Neural cell (in vitro differentiated cells): ENCODE measurements around the gene TLL2. TPM values are rescaled to one million over a fixed set of nuclear protein-coding genes. Genes with fewer than 3 reads are reported as not detected.

Source experiments
- H2AFZ ChIP-seq: fragments of 200-600, 300-800 bp; sonication (generic), shearing (Covaris generic); 2 replicates; pipeline ENCODE4 v1.6.0; 2014; ENCODE audit warnings: low read depth, mild to moderate bottlenecking, antibody characterized with exemption, low read length, moderate library complexity
- H3F3A ChIP-seq: fragments of 200-600 bp; shearing (Covaris generic); 2 replicates; pipeline ENCODE4 v1.6.1; 2016; ENCODE audit warnings: mild to moderate bottlenecking, moderate library complexity, mixed read lengths, antibody characterized with exemption, low read length; ENCODE audit not compliant: insufficient read depth, poor library complexity, severe bottlenecking
- H3K27ac ChIP-seq: fragments of 200-600, 300-800 bp; sonication (generic), shearing (Covaris generic); 2 replicates; pipeline ENCODE4 v1.5.1; 2014; ENCODE audit warnings: mild to moderate bottlenecking, low read length, moderate library complexity
- H3K27me3 ChIP-seq: fragments of 300-800, 200-600 bp; sonication (generic), shearing (Covaris generic); 2 replicates; pipeline ENCODE4 v1.6.0; 2014; ENCODE audit warnings: mild to moderate bottlenecking, low read depth, low read length, moderate library complexity; ENCODE audit not compliant: insufficient read depth
- H3K36me3 ChIP-seq: fragments of 300-800, 200-600 bp; sonication (generic), shearing (Covaris generic); 2 replicates; pipeline ENCODE4 v1.5.1; 2014; ENCODE audit warnings: mild to moderate bottlenecking, antibody characterized with exemption, low read length, moderate library complexity; ENCODE audit not compliant: insufficient read depth
- H3K4me2 ChIP-seq: fragments of 300-800, 200-600 bp; sonication (generic), shearing (Covaris generic); 2 replicates; pipeline ENCODE4 v1.6.0; 2014; ENCODE audit warnings: mild to moderate bottlenecking, low read length
- H3K4me3 ChIP-seq: fragments of 300-800, 200-600 bp; sonication (generic), shearing (Covaris generic); 2 replicates; pipeline ENCODE4 v1.5.1; 2014; ENCODE audit warnings: mild to moderate bottlenecking, low read length, moderate library complexity
- H3K79me2 ChIP-seq: fragments of 200-600 bp; shearing (Covaris generic); replicated peaks from 2 replicates; pipeline ENCODE4 v1.6.0; 2014; ENCODE audit warnings: mild to moderate bottlenecking, low read length, moderate library complexity; ENCODE audit not compliant: insufficient read depth
- H3K9ac ChIP-seq: fragments of 300-800, 200-600 bp; sonication (generic), shearing (Covaris generic); 2 replicates; pipeline ENCODE4 v1.6.1; 2016; ENCODE audit warnings: mild to moderate bottlenecking, low read length, mixed read lengths
- H3K9me2 ChIP-seq: fragments of 200-600 bp; shearing (Covaris generic); 2 replicates; pipeline ENCODE4 v1.6.1; 2016; ENCODE audit warnings: mild to moderate bottlenecking, low read length, mixed read lengths; ENCODE audit not compliant: insufficient read depth
- H3K9me3 ChIP-seq: fragments of 200-600, 300-800 bp; sonication (generic), shearing (Covaris generic); 2 replicates; pipeline ENCODE4 v1.6.1; 2016; ENCODE audit warnings: mild to moderate bottlenecking, mixed run types, low read length, moderate library complexity, mixed read lengths
- H4K20me1 ChIP-seq: fragments of 200-600 bp; shearing (Covaris generic); 2 replicates; pipeline ENCODE4 v1.6.1; 2016; ENCODE audit warnings: mild to moderate bottlenecking, mixed run types; ENCODE audit not compliant: insufficient read depth
- CTCF ChIP-seq: fragments of 450-650 bp; IDR thresholded peaks from 2 replicates; pipeline ENCODE4 v1.5.1; 2014; ENCODE audit warnings: antibody characterized with exemption, mild to moderate bottlenecking, moderate library complexity; ENCODE audit not compliant: poor library complexity, severe bottlenecking
- EP300 ChIP-seq: fragments of 450-650 bp; conservative IDR thresholded peaks from 2 replicates; pipeline ENCODE4 v1.6.1; 2014; ENCODE audit warnings: antibody characterized with exemption, mild to moderate bottlenecking, moderate library complexity; ENCODE audit not compliant: poor library complexity, severe bottlenecking
- EZH2 ChIP-seq: fragments of 200-600, 300-800 bp; shearing (Covaris generic), sonication (generic); IDR thresholded peaks from 2 replicates; pipeline ENCODE4 v1.6.1; 2014; ENCODE audit warnings: antibody characterized with exemption, low read length, borderline replicate concordance, mild to moderate bottlenecking; ENCODE audit not compliant: insufficient read depth, poor library complexity, severe bottlenecking
- MXI1 ChIP-seq: fragments of 450-650 bp; conservative IDR thresholded peaks from 2 replicates; pipeline ENCODE4 v1.6.1; 2014; ENCODE audit warnings: antibody characterized with exemption, mild to moderate bottlenecking; ENCODE audit not compliant: poor library complexity, severe bottlenecking
- POLR2AphosphoS5 ChIP-seq: IDR thresholded peaks from 2 replicates; pipeline ENCODE4 v1.6.1; 2012
- RAD21 ChIP-seq: fragments of 450-650 bp; conservative IDR thresholded peaks from 2 replicates; pipeline ENCODE4 v1.6.1; 2014; ENCODE audit warnings: antibody characterized with exemption, mild to moderate bottlenecking, moderate library complexity
- REST ChIP-seq: IDR thresholded peaks from 2 replicates; pipeline ENCODE4 v1.6.1; 2012; ENCODE audit warnings: borderline replicate concordance
- SMC3 ChIP-seq: fragments of 450-650 bp; conservative IDR thresholded peaks from 2 replicates; pipeline ENCODE4 v1.6.1; 2014; ENCODE audit warnings: antibody characterized with exemption, mild to moderate bottlenecking, moderate library complexity; ENCODE audit not compliant: poor library complexity
- TAF1 ChIP-seq: IDR thresholded peaks from 2 replicates; pipeline ENCODE4 v1.6.1; 2012; ENCODE audit warnings: low read depth
- polyA plus RNA-seq: library from polyadenylated mRNA; depleted of rRNA; stranded (reverse); fragments of >200 nt; gene quantifications from 2 replicates; pipeline ENCODE4 v1.2.3, GENCODE V29; 2014

The TLL2 gene
- polyA plus RNA-seq, 1 donor from 2014 or later, result 0.11 TPM

GRCh38 chr10:96321822-96322221 lies 191.9 kb downstream of the TLL2 start:
- no peaks in the 10 kb centered on the region for H3K9me2 ChIP-seq
- H3F3A ChIP-seq, result no peaks in the 10 kb centered on the region
- no peak overlapping the region for H3K9ac ChIP-seq
- no peaks in the 10 kb centered on the region for H3K27me3 ChIP-seq
- H3K9me3 ChIP-seq, result no peaks in the 10 kb centered on the region
- TF ChIP-seq REST, result no peak
- TF ChIP-seq POLR2AphosphoS5, result peak; percentile 68
- no peaks in the 10 kb centered on the region for H4K20me1 ChIP-seq
- H3K79me2 ChIP-seq, result no peaks in the 10 kb centered on the region
- H2AFZ ChIP-seq, result no peak overlapping the region
- H3K36me3 ChIP-seq, result no peaks in the 10 kb centered on the region
- H3K27ac ChIP-seq, result no peak overlapping the region
- H3K4me2 ChIP-seq, result no peak overlapping the region
- H3K4me3 ChIP-seq, result no peak overlapping the region

- Histone ChIP-seq H3K9me2 (no peaks in the 10 kb centered on the region), H3K4me2 (no peak overlapping the region), H3K27me3 (no peaks in the 10 kb centered on the region), H3K36me3 (no peaks in the 10 kb centered on the region), H4K20me1 (no peaks in the 10 kb centered on the region), H3K9me3 (no peaks in the 10 kb centered on the region), H2AFZ (no peak overlapping the region), H3F3A (no peaks in the 10 kb centered on the region), H3K79me2 (no peaks in the 10 kb centered on the region), H3K4me3 (no peak overlapping the region), H3K9ac (no peak overlapping the region), H3K27ac (no peak overlapping the region)
- TF ChIP-seq MXI1 (no peak), EZH2 (no peak), EP300 (no peak), POLR2AphosphoS5 (no peak), CTCF (no peak), SMC3 (no peak), RAD21 (no peak), REST (no peak), TAF1 (no peak)
These were observed 193.8 kb downstream of the TLL2 start for GRCh38 chr10:96319754-96320474.
